WI38 (cell line): ENCODE results near the gene DLX4.

Experiments
- H3K4me3 ChIP-seq: 2 replicates; pipeline ENCODE4 v1.5.1; 2011; ENCODE audit warnings: low read depth, mild to moderate bottlenecking, control low read depth, low read length
- TF ChIP-seq, protein P1 (sequence below): IDR thresholded peaks from 2 replicates; pipeline ENCODE4 v1.5.1; 2012; ENCODE audit warnings: low read depth, mild to moderate bottlenecking, control low read depth, low read length

The DLX4 gene

DNA sequence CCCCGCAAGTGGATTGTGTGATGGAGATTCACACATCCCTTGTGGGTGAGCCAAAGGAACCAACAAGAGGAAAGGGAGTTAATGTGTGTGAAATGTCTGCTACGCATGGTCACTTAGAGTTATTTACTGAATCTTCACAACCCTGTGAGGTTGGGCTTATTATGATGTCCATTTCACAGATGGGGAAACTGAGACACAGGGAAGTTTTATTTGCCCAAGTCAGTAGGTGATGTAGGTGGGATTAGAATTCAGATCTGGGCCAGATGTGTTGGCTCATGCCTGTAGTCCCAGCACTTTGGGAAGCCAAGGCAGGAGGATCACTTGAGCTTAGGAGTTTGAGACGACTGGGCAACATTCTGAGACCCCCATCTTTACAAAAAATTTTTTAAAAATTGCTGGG lies 11.6 kb upstream of the DLX4 start:
- no peak overlapping the region for H3K4me3 ChIP-seq
- TF ChIP-seq, protein P1, sequence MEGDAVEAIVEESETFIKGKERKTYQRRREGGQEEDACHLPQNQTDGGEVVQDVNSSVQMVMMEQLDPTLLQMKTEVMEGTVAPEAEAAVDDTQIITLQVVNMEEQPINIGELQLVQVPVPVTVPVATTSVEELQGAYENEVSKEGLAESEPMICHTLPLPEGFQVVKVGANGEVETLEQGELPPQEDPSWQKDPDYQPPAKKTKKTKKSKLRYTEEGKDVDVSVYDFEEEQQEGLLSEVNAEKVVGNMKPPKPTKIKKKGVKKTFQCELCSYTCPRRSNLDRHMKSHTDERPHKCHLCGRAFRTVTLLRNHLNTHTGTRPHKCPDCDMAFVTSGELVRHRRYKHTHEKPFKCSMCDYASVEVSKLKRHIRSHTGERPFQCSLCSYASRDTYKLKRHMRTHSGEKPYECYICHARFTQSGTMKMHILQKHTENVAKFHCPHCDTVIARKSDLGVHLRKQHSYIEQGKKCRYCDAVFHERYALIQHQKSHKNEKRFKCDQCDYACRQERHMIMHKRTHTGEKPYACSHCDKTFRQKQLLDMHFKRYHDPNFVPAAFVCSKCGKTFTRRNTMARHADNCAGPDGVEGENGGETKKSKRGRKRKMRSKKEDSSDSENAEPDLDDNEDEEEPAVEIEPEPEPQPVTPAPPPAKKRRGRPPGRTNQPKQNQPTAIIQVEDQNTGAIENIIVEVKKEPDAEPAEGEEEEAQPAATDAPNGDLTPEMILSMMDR: no peak

DNA sequence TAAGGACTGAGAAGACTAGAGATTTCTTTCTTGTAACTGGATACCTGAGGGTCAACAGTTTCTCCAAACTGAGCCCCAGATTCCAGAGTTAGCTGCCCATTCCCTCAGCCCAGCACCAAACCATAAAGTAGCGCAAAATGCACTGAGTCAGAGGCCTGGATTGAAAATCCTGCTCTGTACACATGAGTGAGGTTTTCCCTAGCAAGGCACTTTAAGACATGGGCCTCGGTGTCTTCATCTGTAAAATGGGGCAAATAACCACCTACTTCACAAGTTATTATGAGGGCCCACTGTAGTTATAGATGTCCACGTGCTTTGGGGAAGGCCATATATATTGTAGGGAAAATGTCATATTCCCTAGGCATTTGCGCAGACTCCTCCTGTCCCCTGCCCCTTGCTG lies 10.3 kb upstream of the DLX4 start:
- TF ChIP-seq, protein P1: no peak
- H3K4me3 ChIP-seq: no peak overlapping the region

DNA sequence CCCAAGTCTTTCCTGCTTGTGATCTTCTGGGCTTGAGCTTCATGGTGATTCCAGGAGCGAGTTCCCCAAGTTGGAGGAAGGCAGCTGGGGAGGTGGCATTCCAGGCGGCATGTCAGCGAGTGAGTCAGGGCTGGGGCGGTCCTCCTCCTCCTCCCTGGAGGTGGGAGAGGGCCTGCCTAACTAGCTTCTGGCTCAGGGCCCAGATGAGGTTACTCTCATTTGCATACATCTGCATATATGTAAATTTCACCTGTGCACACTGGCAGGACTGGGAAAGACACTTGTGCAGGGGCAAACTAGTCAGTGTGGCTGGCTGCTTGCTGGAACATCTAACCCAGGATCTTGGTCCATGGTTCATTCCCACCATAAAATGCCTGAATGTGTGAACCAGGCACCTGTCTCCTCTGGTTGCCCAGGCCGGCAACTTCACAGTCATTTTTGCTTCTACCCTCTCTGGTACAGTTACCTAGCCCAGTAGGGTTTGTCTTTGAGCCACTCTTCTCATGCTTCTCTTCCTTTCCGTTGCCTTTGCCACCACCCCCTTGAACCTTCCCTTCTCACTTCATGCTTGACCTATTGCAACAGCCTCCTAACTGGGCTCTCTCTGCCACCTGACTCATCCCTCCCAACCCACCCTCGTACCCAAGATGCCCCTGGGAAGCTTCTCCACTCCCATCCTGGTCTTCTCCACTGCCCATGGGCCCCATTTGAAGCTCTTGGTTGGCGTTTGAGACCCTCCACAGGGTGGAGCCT lies 9.6 kb upstream of the DLX4 start:
- H3K4me3 ChIP-seq: no peak overlapping the region
- TF ChIP-seq, protein P1: no peak

DNA sequence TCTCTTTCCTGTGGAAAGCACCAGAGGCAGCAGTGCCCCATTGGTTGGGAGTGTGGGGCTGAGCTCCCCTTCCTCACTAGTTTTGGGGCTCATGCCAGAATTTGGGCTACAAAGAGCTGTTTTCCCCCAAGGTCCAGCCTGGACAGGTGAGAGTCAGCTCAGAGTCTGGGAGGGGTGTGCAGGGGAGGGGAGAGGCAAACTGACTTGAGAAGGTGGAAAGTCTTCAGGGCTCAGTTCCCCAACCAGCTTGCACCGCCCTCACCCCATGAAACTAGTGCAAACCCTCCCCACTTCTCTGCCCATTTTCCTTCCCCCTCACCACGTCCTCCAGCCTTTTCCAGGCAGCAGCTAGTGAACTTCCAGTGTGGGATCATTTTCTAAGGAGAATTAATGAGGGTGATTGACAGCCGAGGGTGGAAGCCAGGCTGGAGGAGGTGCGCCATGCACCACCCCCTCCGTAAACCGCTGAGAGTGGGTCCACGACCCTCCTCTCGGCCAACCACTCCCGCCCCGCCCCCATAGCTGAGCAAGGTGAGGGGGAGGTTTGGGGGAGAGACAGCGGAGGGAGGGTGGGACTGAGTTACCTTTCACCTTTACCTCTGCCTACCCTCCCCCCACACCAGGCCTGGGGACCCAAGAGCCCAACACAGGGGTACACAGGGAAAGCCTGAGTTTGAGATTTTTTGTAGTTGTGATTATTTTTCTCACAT lies 6.2 kb upstream of the DLX4 start:
- no peak overlapping the region for H3K4me3 ChIP-seq
- TF ChIP-seq, protein P1: no peak

DNA sequence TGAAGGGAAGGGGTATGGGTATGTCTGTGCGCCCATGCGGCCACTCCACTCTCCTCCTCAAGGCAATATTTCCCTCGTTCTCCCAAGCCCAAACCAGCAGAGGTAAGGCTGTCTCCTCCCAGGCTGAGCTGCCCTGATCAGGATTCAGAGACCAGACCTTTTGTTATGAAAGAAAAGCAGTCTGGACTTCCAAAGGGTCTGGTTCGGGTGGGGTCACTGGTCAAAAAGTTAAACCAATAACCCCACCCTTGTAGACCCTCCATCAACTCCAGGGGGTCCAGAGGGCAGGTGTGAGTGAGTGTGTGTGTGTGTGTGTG lies 5.7 kb upstream of the DLX4 start:
- TF ChIP-seq, protein P1: no peak
- H3K4me3 ChIP-seq: no peak overlapping the region

DNA sequence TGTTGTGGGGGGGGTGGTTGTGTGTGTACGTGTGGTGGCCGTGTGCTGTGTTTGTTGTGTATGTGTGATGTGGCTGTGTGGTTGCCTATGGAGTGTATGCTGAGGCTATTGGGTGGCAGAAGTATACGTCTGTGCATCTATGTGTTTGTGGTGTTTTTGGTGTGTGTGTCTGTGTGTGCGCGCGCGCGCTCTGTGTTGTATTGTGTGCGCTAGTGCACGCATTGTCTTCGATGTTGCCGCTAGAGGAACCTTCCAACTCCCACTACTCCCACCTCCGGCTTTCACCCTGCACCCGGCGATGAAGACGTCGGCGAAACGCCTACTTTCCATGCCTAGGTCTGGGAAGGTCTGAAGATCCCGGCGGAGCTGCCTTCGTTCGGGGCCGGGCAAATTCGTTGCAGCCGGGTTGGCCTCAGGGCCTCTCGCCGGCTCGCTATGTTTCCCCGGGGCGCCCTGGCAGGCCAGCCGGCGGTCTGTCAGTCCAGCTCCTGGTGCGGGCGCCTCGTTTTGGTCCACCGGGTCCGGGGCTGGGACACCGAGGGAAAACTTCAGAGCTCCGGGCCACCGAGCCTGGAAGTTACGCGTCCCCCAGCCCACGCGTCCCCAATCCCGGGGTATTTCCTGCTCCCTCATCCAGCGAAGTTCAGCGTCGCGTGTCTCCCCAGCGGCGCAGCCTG lies 5.2 kb upstream of the DLX4 start:
- TF ChIP-seq, protein P1: no peak
- no peak overlapping the region for H3K4me3 ChIP-seq

DNA sequence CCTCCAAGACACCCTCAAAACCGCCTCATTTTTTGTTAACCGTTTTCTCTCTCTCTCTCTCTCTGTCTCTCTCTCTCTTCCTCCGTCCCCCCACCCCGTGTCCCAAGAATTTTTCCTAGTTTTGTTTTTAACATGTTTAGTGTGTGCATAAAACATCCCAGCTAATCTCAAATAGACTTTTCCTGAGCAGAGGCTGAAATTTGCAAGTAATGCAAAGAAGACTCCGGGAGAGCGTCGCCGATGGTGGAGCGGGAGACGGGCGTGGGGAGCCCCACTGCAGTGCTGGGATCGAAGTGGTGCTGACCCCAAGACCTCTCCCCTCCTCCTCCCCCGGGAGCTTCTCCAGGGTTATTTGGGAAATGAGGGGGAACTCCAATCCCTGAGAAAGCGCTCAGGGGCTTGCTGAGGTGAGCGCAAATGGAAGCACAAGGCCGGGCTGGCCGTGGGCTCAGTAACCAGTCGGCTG lies 4.7 kb upstream of the DLX4 start:
- TF ChIP-seq, protein P1: no peak
- no peak overlapping the region for H3K4me3 ChIP-seq
